Fibroblast of skin of right quadriceps (primary cell): ENCODE data around the gene PLD5.
"Not testable (repeated sequence)": the region's sequence is repeated elsewhere in the genome, so short reads cannot be mapped to it uniquely, and the experiment has no call there.

ENCODE experiments used
- DNase-seq: peaks from one replicate; pipeline ENCODE4 v3.0.0-alpha.2; 2013

PLD5 gene

GRCh38 chr1:242264419-242264818 is 260.1 kb downstream of the PLD5 start:
- not testable (repeated sequence) for DNase-seq

- DNase-seq, result no peak
Observed at GRCh38 chr1:242245255-242245654, 279.2 kb downstream of the PLD5 start.

GRCh38 chr1:242243472-242243871 is 281.0 kb downstream of the PLD5 start:
- no peak for DNase-seq

GRCh38 chr1:242242983-242243382 is 281.5 kb downstream of the PLD5 start:
- no peak for DNase-seq

GRCh38 chr1:242241936-242242335 is 282.6 kb downstream of the PLD5 start:
- DNase-seq, result no peak

GRCh38 chr1:242240691-242241090 is 283.8 kb downstream of the PLD5 start:
- no peak for DNase-seq

- no peak for DNase-seq
Observed at GRCh38 chr1:242240077-242240476, 284.4 kb downstream of the PLD5 start.

GRCh38 chr1:242239398-242239797 is 285.1 kb downstream of the PLD5 start:
- no peak for DNase-seq

- DNase-seq, result no peak
Observed at GRCh38 chr1:242237051-242237450, 287.4 kb downstream of the PLD5 start.

- no peak for DNase-seq
Observed at GRCh38 chr1:242228991-242229390, 295.5 kb downstream of the PLD5 start.

GRCh38 chr1:242225767-242226573 is 298.5 kb downstream of the PLD5 start:
- DNase-seq, result peak; percentile 44

- DNase-seq, result peak; percentile 7
Observed at GRCh38 chr1:242224878-242225766, 299.4 kb downstream of the PLD5 start.

- no peak for DNase-seq
Observed at GRCh38 chr1:242224461-242224860, 300.0 kb downstream of the PLD5 start.

GRCh38 chr1:242219905-242220304 is 304.6 kb downstream of the PLD5 start:
- DNase-seq, result no peak

- no peak for DNase-seq
Observed at GRCh38 chr1:242219298-242219901, 305.1 kb downstream of the PLD5 start.

GRCh38 chr1:242216368-242216767 is 308.1 kb downstream of the PLD5 start:
- DNase-seq, result no peak

- DNase-seq, result not testable (repeated sequence)
Observed at GRCh38 chr1:242214455-242214854, 310.0 kb downstream of the PLD5 start.

GRCh38 chr1:242212961-242213360 is 311.5 kb downstream of the PLD5 start:
- DNase-seq, result not testable (repeated sequence)

GRCh38 chr1:242212401-242212800 is 312.1 kb downstream of the PLD5 start:
- no peak for DNase-seq

- DNase-seq, result no peak
Observed at GRCh38 chr1:242211254-242212022, 313.1 kb downstream of the PLD5 start.

GRCh38 chr1:242210316-242210715 is 314.2 kb downstream of the PLD5 start:
- DNase-seq, result not testable (repeated sequence)

GRCh38 chr1:242209063-242209462 is 315.4 kb downstream of the PLD5 start:
- DNase-seq, result no peak

GRCh38 chr1:242208021-242208420 is 316.5 kb downstream of the PLD5 start:
- DNase-seq, result no peak
